Mammary epithelial cell (primary cell): ENCODE results near the gene STK39.

ENCODE experiments used
- CTCF ChIP-seq, 2 donors: IDR thresholded peaks in 1 of 2; conservative IDR thresholded peaks in 1 of 2; 2 replicates each; pipeline ENCODE4 v1.5.1; 2011 to 2012; ENCODE audit warnings: inconsistent platforms in 2 of 2, low read length in 2 of 2, mild to moderate bottlenecking in 2 of 2, control low read depth in 1 of 2, low read depth in 1 of 2; ENCODE audit not compliant: insufficient read depth in 1 of 2; ENCODE audit errors: extremely low read depth in 1 of 2
- EZH2 ChIP-seq: IDR thresholded peaks from 2 replicates; pipeline ENCODE4 v1.6.1; 2012; ENCODE audit warnings: low read length, inconsistent platforms, borderline replicate concordance

- TF ChIP-seq CTCF (conservative IDR thresholded peaks at IDR 0.05 in 1 of 2, IDR thresholded peaks at IDR 0.05 in 1 of 2; ENCODE audit: extremely low read depth in 1 of 2, insufficient read depth in 1 of 2, low read depth in 1 of 2, low read length in 2 of 2) (no peak), EZH2 (no peak)
Measured at GRCh38 chr2:167929484-167929883, 317.9 kb downstream of the STK39 start.
